Astrocyte (in vitro differentiated cells and primary cell): ENCODE measurements around the gene SAP130. TPM values are rescaled to one million over a fixed set of nuclear protein-coding genes. Genes with fewer than 3 reads are reported as not detected.

Source experiments
- DNase-seq: peaks from one replicate; pipeline ENCODE4 v3.0.0-alpha.2; 2010; ENCODE audit warnings: low read depth
- FAIRE-seq: peaks from 2 replicates; lab custom pipeline; 2011; peaks lifted over from hg19 to GRCh38; lab: Jason Lieb, UNC
- H2AFZ ChIP-seq: 2 replicates; pipeline ENCODE4 v1.6.0; 2012; ENCODE audit warnings: low read depth, low read length, inconsistent platforms
- H3K27ac ChIP-seq: 2 replicates; pipeline ENCODE4 v1.5.1; 2011; ENCODE audit warnings: low read depth, low read length, inconsistent platforms
- H3K27me3 ChIP-seq: 2 replicates; pipeline ENCODE4 v1.6.0; 2011; ENCODE audit warnings: low read length, inconsistent platforms; ENCODE audit not compliant: insufficient read depth
- H3K36me3 ChIP-seq: 2 replicates; pipeline ENCODE4 v1.5.1; 2011; ENCODE audit warnings: low read length, inconsistent platforms; ENCODE audit not compliant: insufficient read depth
- H3K4me1 ChIP-seq: 2 replicates; pipeline ENCODE4 v1.5.1; 2011; ENCODE audit warnings: low read length, inconsistent platforms; ENCODE audit not compliant: insufficient read depth
- H3K4me2 ChIP-seq: 2 replicates; pipeline ENCODE4 v1.6.0; 2012; ENCODE audit warnings: low read length, inconsistent platforms
- H3K4me3 ChIP-seq: 2 replicates; pipeline ENCODE4 v1.5.1; 2011; ENCODE audit warnings: low read depth, mild to moderate bottlenecking, low read length, inconsistent platforms; ENCODE audit not compliant: insufficient read depth
- H3K79me2 ChIP-seq: 2 replicates; pipeline ENCODE4 v1.6.0; 2012; ENCODE audit warnings: mild to moderate bottlenecking, low read length, inconsistent platforms; ENCODE audit not compliant: insufficient read depth
- H3K9ac ChIP-seq: 2 replicates; pipeline ENCODE4 v1.6.0; 2012; ENCODE audit warnings: mild to moderate bottlenecking, low read length, inconsistent platforms
- H3K9me3 ChIP-seq: 2 replicates; pipeline ENCODE4 v1.5.1; 2012; ENCODE audit warnings: low read depth, mild to moderate bottlenecking, low read length, inconsistent platforms; ENCODE audit not compliant: insufficient read depth
- H4K20me1 ChIP-seq: 2 replicates; pipeline ENCODE4 v1.6.0; 2012; ENCODE audit warnings: low read length, inconsistent platforms; ENCODE audit not compliant: insufficient read depth
- H3K27ac Mint-ChIP-seq: one replicate; pipeline ENCODE4 v1.8.0; 2021; ENCODE audit warnings: mild to moderate bottlenecking, mixed read lengths; ENCODE audit not compliant: unreplicated experiment
- H3K27me3 Mint-ChIP-seq: one replicate; pipeline ENCODE4 v1.8.0; 2021; ENCODE audit warnings: low read depth, mixed read lengths; ENCODE audit not compliant: unreplicated experiment
- H3K36me3 Mint-ChIP-seq: one replicate; pipeline ENCODE4 v1.8.0; 2021; ENCODE audit warnings: low read depth, mixed read lengths; ENCODE audit not compliant: unreplicated experiment
- H3K4me1 Mint-ChIP-seq: one replicate; pipeline ENCODE4 v1.8.0; 2021; ENCODE audit warnings: low read depth, mixed read lengths; ENCODE audit not compliant: unreplicated experiment
- H3K4me3 Mint-ChIP-seq: one replicate; pipeline ENCODE4 v1.8.0; 2021; ENCODE audit warnings: mild to moderate bottlenecking, moderate library complexity, mixed read lengths; ENCODE audit not compliant: unreplicated experiment
- H3K9me3 Mint-ChIP-seq: one replicate; pipeline ENCODE4 v1.8.0; 2021; ENCODE audit warnings: mild to moderate bottlenecking, mixed read lengths; ENCODE audit not compliant: unreplicated experiment
- EZH2 ChIP-seq: IDR thresholded peaks from 2 replicates; pipeline ENCODE4 v1.6.1; 2012; ENCODE audit warnings: mild to moderate bottlenecking, low read length, inconsistent platforms; ENCODE audit not compliant: insufficient read depth
- total RNA-seq: library from RNA; stranded (reverse); gene quantifications from 2 replicates; pipeline ENCODE4 v1.2.1, GENCODE V29; 2021
- TF ChIP-seq, protein P1 (sequence below): IDR thresholded peaks from 2 replicates; pipeline ENCODE4 v1.5.1; 2011; ENCODE audit warnings: low read depth, mild to moderate bottlenecking, inconsistent platforms, low read length, moderate library complexity; ENCODE audit not compliant: insufficient read depth

The SAP130 gene
- total RNA-seq, 1 donor from 2014 or later: 24.6 TPM

DNA sequence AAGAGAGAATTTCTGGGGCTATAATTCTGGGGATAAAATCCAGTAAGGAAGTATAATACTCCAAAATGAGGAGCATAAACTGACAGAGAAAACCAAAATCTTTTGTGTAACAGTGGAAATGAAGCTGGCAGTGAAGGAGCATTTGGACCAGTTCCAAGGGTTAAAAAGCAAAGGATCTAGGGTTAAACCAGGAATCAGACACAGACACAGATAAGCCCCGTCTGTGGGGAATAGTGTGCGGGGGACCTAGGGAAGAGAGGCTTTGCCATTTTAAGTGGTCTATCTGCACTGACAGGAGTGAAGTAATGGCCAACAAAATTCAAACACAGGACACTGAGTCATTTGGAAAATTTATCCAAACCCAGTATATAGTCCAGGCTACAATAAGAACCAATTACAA lies 23.4 kb downstream of the SAP130 start:
- no peaks in the 10 kb centered on the region for H3K27me3 Mint-ChIP-seq

DNA sequence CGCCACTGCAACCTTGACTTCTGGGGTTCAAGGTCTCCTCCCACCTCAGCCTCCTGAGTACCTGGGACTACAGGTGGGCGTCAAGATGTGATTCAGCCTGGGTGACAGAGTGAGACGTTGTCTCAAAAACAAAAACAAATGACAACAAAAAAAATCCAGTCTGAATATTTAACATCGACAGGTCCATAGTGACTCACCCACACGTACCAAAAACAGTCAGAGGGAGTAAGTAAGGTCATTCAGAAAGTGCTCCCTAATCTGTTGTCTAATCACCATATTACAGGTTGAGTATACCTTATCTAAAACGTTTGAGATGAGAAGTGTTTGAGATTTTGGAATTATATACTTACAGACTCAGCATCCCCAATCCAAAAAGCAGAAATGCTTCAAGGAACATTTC lies 24.4 kb downstream of the SAP130 start:
- H3K79me2 ChIP-seq: no peaks in the 10 kb centered on the region
- Mint-ChIP-seq H3K36me3 (peaks cover 20% of the 10 kb centered on the region), H3K9me3 (no peaks in the 10 kb centered on the region)

More for the DNA sequence above, 23.4 kb downstream of the SAP130 start:
- no peak overlapping the region for H3K9ac ChIP-seq
- no peak overlapping the region for H3K4me3 ChIP-seq
- TF ChIP-seq, protein P1, sequence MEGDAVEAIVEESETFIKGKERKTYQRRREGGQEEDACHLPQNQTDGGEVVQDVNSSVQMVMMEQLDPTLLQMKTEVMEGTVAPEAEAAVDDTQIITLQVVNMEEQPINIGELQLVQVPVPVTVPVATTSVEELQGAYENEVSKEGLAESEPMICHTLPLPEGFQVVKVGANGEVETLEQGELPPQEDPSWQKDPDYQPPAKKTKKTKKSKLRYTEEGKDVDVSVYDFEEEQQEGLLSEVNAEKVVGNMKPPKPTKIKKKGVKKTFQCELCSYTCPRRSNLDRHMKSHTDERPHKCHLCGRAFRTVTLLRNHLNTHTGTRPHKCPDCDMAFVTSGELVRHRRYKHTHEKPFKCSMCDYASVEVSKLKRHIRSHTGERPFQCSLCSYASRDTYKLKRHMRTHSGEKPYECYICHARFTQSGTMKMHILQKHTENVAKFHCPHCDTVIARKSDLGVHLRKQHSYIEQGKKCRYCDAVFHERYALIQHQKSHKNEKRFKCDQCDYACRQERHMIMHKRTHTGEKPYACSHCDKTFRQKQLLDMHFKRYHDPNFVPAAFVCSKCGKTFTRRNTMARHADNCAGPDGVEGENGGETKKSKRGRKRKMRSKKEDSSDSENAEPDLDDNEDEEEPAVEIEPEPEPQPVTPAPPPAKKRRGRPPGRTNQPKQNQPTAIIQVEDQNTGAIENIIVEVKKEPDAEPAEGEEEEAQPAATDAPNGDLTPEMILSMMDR: no peak
- TF ChIP-seq EZH2: no peak
- H3K79me2 ChIP-seq: no peaks in the 10 kb centered on the region
- Mint-ChIP-seq H3K4me3 (no peak overlapping the region), H3K4me1 (no peaks in the 10 kb centered on the region), H3K9me3 (no peaks in the 10 kb centered on the region), H3K36me3 (peaks cover 20% of the 10 kb centered on the region), H3K27ac (no peak overlapping the region)
- no peaks in the 10 kb centered on the region for H3K9me3 ChIP-seq
- no peaks in the 10 kb centered on the region for H3K4me1 ChIP-seq
- no peaks in the 10 kb centered on the region for H3K27me3 ChIP-seq
- H3K27ac ChIP-seq: no peak overlapping the region
- DNase-seq (no peak), FAIRE-seq (no peak)
- peaks cover 50% of the 10 kb centered on the region for H3K36me3 ChIP-seq
- peaks cover 3% of the 10 kb centered on the region for H4K20me1 ChIP-seq
- H3K4me2 ChIP-seq: no peak overlapping the region
- H2AFZ ChIP-seq: no peak overlapping the region

DNA sequence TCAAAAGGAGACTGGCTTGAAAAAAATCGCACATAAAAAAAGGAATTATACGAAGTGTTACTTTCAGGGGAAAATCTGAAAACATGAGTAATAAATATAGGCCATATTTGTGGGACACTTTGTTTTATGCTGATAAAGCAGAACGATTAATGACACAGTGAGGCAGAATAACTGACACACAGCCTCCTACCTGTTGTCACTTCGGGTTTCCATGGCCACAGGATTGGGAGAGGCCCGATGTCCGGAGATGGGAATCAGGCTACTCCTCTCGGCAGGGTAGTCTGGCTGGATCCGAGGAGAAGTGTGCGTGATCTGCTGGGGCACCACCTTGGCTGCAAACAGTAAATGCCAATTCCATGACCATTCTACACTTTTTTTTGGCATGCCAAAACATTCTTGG lies 31.7 kb downstream of the SAP130 start:
- Histone ChIP-seq H3K36me3 (peaks cover 46% of the 10 kb centered on the region), H3K4me1 (no peaks in the 10 kb centered on the region), H3K4me3 (no peak overlapping the region), H3K27me3 (no peaks in the 10 kb centered on the region), H3K27ac (no peak overlapping the region), H2AFZ (no peak overlapping the region), H3K9me3 (no peaks in the 10 kb centered on the region), H4K20me1 (no peaks in the 10 kb centered on the region), H3K79me2 (no peaks in the 10 kb centered on the region), H3K9ac (no peak overlapping the region), H3K4me2 (no peak overlapping the region)
- Mint-ChIP-seq H3K9me3 (no peaks in the 10 kb centered on the region), H3K36me3 (peaks cover 9% of the 10 kb centered on the region), H3K27me3 (no peaks in the 10 kb centered on the region), H3K4me3 (no peak overlapping the region), H3K4me1 (no peaks in the 10 kb centered on the region), H3K27ac (no peak overlapping the region)
- FAIRE-seq: no peak
- no peak for TF ChIP-seq EZH2
- TF ChIP-seq, protein P1: no peak
- DNase-seq: no peak

More for the DNA sequence above, 24.4 kb downstream of the SAP130 start:
- Histone ChIP-seq H3K9me3 (no peaks in the 10 kb centered on the region), H3K27me3 (no peaks in the 10 kb centered on the region), H2AFZ (no peak overlapping the region), H3K4me3 (no peak overlapping the region), H3K4me1 (no peaks in the 10 kb centered on the region), H3K4me2 (no peak overlapping the region), H4K20me1 (peaks cover 3% of the 10 kb centered on the region), H3K27ac (no peak overlapping the region), H3K36me3 (peaks cover 54% of the 10 kb centered on the region), H3K9ac (no peak overlapping the region)
- FAIRE-seq: no peak
- no peak overlapping the region for H3K27ac Mint-ChIP-seq
- H3K4me3 Mint-ChIP-seq: no peak overlapping the region
- no peaks in the 10 kb centered on the region for H3K27me3 Mint-ChIP-seq
- TF ChIP-seq EZH2: no peak
- TF ChIP-seq, protein P1: no peak
- no peak for DNase-seq
- no peaks in the 10 kb centered on the region for H3K4me1 Mint-ChIP-seq
